Frontal cortex (tissue), 4 donors: ENCODE data around the gene VPS45. TPM values are rescaled to one million over a fixed set of nuclear protein-coding genes. Genes with fewer than 3 reads are reported as not detected.

Source experiments
- DNase-seq, 2 donors: peaks; one replicate each; pipeline ENCODE4 v3.0.0; 2012; ENCODE audit warnings: low spot score in 2 of 2
- FAIRE-seq: peaks from 2 replicates; lab custom pipeline; 2012; peaks lifted over from hg19 to GRCh38; lab: Jason Lieb, UNC
- total RNA-seq: library from RNA; depleted of rRNA; stranded (reverse); fragments of >200 nt; gene quantifications from one replicate; pipeline ENCODE4 v1.2.3, GENCODE V29; 2014
- donor health status: control.
- donor health status: control.
- donor health status: control.

Gene VPS45
- total RNA-seq, 1 donor from 2014 or later: 70.1 TPM

DNA sequence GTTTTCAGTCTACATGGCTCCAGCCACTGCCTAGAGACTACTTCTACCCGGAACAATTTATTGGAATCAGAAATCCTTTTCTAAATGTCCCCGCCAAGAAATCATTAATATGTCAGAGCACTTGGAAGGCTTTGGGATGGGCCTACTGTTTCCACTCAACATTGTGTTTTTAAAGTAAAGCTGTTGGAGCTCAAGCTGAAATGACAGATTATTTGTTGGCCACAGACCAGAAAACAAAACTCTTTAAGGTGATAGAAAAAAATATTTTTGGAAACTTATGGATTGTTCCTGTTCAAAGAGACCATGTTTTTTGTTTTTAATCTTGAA, 496 bp downstream of the VPS45 start:
- no peak for DNase-seq
- FAIRE-seq: no peak

DNA sequence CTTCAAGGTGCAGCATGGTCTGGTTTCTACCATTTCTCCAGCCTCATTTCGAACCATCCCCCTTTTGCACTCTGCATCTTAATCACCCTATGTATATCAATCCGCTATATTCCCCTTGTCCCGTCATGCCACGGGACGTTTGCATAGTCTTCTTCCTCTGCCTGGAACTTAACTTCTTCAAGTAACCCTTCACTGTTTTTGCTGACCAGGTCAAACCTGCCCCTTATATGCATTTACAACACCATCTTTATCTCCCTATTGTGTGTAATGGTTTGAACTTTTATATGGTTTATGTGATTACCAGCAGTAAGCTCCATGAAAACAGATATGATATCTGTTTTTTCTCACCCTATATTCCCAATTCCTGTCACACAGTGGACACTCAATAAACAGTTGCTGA, 2.3 kb downstream of the VPS45 start:
- DNase-seq (no peak), FAIRE-seq (no peak)

DNA sequence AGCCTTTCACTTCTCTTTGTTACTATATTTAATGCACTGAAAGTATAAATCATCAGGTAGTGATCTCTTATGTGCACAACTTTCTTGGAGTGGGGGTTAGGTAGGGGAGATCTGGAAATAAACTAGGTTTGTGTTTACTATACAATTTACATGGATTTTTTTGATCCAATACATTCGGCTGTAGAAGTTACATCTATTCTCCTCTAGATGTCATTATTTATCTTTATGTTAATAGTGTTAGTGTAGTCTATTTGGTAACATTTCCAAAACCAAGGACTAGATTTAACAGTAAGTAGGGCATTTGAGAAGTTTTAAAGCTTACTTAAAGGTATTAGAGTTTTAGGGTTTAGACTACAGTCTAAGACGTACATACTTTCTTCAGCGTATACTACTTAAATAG, 5.4 kb downstream of the VPS45 start:
- FAIRE-seq (no peak), DNase-seq (peak in 1 of 2 donors; percentile 23)

DNA sequence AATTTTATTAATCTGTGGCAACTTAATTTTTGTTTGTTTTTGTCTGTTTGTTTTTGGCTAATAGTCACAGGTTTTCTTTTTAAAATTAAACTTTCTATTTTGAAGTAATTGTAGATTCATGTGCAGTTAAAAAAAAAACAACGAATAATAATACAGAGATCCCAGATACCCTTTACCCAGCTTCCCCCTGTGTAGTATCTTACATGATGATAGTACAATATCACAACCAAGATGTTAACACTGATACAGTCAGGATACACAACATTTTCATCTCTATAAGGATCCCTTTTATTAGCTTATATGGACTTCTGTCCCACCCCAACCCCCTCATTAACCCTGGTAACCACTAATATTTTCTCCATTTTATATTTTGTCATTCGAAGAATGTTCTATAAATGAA, 5.9 kb downstream of the VPS45 start:
- DNase-seq (no peak), FAIRE-seq (no peak)

DNA sequence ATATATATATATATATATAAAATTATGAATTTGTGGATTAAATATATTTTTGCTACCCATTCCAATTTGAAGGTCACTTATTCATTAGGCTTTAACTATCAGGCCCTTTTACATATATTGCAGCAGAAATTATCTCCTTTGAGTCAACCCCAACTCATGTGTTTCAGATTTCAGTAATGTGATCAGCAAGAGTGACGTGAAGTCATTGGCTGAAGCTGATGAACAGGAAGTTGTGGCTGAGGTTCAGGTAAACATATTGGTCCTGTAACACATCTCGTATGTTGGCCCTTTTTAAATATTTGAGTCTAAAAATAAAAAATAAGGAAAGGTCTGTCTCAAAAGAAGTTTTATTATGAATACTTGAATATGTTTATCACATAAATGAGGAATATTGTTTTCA, 8.5 kb downstream of the VPS45 start:
- FAIRE-seq (no peak), DNase-seq (no peak)

DNA sequence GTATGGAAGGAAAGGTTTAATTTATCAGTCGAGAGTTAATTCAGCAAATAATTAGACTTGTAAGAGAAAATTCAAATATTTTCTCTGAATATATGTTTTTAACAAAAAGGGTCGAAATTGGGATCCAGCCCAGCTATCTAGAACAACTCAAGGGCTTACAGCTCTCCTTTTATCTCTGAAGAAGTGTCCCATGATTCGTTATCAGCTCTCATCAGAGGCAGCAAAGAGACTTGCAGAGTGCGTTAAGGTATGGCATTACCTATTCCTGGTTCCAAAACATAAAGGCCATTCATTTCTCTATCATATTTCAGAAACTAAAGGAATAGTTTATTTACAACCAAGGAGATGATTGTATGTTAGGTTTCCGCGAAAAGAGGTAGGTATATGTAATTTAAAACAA, 9.4 kb downstream of the VPS45 start:
- FAIRE-seq (no peak), DNase-seq (no peak)

DNA sequence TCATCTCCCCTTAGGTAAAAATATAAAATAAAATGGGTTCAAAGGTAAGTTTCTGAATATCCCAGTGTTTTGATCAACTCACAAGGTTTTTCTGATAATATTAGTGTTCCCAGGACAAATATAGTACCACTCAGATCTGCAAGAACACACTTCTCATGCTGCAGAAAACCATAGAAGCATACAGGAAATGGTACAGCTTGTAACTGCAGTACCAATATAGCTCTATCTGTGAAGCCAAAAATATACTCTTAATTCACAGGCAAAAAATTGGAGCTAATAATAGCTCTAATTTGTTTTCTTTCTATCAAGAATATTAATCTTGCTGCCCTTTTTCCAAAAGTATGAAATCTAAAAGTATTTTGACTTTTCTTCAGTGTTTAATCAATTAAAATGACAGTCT, 13.2 kb downstream of the VPS45 start:
- DNase-seq (no peak), FAIRE-seq (no peak)

DNA sequence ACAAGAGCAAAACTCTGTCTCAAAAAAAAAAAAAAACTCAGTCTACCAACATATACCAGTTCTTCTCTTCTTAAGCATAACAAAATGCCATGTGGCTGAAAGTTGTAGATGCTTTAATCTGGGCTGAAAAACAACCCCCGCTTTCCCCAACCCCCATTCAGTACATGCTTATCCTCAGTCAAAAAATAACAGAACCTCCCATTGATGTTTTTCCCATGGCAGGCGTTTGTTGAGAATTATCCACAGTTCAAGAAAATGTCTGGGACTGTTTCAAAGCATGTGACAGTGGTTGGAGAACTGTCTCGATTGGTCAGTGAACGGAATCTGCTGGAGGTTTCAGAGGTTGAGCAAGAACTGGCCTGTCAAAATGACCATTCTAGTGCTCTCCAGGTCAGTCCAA, 14.9 kb downstream of the VPS45 start:
- FAIRE-seq: no peak
- no peak for DNase-seq

DNA sequence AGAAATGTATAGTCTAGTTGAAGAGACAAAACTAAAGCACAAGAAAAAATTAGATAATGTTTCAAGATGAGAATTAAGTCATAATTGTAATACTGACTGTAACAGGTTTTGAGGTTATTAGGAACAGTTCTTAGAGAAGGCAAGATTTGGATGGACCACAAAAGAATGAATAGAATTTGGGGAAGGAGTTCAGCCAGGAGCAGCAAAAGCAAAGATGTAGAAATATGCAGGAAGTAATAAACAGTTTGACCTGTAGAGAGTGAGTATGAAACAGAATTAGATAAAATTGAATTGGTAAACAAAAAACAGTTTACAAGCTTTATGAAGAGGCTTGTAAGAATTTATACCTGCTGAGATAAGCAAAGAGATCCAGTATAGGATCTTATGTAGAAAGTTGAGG, 16.3 kb downstream of the VPS45 start:
- FAIRE-seq: no peak
- no peak for DNase-seq

DNA sequence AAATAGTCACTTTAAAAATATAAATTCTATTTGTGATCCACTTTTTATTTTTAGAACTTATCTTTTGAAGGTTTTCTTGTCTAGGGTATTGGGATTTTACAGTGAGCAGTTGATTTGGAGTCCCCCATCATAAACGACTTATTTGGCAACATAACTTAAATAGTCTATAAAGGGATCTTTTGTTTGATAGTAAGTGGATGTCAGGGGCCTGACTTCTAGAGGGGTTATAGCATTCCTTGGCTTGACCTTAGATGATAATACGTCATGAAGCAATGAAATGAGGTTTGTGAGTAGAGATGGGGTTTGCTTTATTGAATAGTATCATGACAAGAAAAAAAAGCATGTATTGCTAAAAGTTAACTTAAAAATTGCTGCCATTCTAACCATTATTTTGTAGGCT, 17.8 kb downstream of the VPS45 start:
- DNase-seq (no peak), FAIRE-seq (no peak)

DNA sequence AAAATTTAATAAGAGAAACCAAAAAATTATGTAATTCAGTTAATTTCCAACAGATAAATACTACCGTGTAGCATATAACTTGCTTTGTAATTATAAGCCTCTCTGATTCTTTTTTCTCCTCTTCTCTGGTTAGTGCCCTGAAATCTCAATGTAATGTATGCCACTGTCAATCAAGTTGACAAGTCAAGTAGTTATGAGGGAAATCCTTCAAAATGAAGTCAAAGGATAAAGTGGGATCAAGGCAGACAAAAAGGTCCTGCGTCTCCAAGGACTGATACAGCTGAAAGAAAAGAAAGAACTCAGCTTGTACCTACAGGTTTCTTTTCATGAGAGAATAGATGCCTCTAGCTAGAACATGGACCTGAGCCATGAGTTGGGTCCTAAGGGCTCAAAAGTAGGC, 19.8 kb downstream of the VPS45 start:
- no peak for FAIRE-seq
- no peak for DNase-seq

DNA sequence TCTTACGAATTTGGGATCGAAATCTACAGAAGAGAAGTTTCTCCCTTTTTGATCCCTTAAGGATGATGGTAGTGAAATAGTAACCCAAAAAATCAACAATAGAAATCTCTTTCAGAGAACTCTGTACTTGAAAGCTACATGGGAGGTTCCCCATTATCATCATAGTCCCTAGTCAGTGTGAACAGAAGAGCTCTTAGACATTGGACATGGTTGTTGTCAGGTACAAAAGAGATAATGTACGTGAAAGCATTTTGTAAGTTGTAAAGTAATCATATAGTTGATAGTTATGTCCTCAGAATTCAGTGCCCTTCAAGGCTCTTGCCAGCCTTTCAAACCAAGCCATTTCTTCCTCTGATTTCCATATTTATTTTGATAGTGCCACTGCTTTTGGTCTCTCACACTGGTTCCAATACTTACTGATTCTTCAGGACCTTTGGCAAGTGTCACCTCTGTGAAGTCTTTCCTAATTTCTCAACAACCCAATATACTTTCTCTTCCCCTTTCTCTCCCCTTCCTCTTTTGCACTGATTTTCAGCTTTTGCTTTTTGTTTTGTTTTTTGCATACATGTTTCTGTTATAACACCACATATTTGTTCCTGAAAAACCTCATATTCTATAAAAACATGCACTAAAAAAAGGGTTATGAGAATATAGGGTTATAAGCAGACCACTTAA, 22.4 kb downstream of the VPS45 start:
- no peak for FAIRE-seq

DNA sequence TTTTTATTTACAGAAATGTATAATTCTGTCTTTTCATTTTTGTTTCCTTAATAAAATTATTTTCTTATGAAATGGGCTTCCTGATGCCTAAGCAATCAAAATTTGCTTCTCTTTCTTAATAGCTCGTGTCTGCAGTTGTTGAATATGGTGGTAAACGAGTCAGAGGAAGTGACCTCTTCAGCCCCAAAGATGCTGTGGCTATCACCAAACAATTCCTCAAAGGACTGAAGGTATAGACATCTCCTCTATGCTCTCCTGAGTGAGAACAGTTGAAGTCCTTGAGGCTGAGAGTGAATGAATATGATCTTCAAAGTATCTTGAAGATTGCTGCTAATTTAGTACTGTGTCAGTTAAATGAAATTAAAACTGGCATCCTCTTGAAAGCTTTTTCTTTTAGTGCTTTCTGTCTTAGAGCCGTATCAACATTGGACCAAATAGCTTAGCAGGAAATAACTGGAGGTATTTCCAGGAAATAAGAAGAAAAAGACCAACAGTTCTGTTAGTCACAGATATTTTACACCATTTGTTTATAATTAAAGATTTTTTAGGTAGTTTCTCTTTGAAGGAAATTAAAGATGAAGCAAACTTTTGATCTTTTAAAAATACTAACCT, 24.7 kb downstream of the VPS45 start:
- FAIRE-seq: no peak
- no peak for DNase-seq

More for the DNA sequence above, 22.4 kb downstream of the VPS45 start:
- no peak for DNase-seq

DNA sequence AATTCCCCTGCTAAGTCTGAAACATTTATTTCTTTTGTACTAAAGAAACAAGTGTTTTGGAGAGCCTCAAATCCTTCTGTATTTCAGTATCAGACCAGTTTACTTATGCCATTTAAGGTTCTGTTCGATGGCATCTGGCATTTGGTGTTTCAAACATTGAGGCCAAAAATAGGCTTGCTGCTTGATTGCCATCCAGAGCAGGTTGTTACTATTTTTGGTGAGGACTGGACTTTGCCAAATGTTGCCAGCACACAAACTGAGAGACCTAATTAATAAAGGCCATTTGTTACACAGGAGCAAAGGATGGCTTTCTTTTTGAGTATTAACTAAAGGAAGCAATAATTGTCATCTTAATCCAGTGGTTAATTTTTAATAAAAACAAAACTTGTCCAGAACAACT, 26.2 kb downstream of the VPS45 start:
- DNase-seq (peak in 1 of 2 donors; percentile 13), FAIRE-seq (no peak)

DNA sequence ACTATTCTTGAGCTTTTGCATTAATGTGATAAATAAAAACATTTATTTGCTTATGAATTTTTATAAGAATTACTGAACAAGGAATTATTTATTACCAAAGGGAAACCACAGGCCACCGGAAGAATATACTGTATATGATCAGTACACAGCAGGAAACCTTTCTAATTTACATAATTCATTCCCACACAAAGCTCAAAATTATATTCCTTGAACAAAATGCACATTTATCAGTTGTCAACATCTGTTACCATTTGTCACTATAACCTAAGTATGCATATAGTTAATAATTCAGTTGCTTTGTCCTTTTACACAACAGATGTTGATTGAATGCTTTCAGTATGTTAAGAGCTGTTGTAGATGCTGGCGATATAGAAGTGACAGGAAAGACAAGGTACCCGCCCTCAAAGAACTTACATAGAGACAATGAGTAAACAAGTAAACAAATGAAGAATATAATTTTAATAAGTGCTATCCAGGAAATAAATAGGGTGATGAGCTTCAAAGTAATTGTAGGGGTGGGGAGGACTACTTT, 27.2 kb downstream of the VPS45 start:
- DNase-seq: no peak

DNA sequence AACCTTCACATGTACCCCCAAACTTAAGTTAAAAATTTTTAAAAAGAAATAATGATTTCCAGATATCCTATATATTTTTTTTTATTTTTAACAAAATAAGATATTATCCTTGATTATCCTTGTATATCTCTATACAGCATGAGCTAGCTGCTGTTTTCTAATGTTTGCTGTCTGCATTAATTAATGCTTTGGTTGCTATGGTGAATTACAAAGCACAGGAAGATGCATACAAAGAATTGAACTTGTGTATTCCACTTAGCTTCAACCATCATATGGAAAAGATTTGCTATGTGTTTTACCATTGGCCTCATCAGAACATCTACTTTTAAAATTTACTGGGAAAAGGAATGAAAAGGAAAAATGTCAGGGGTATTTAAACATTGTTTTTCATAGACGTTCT, 35.4 kb downstream of the VPS45 start:
- FAIRE-seq (no peak), DNase-seq (no peak)

More for the DNA sequence above, 27.2 kb downstream of the VPS45 start:
- FAIRE-seq: no peak

DNA sequence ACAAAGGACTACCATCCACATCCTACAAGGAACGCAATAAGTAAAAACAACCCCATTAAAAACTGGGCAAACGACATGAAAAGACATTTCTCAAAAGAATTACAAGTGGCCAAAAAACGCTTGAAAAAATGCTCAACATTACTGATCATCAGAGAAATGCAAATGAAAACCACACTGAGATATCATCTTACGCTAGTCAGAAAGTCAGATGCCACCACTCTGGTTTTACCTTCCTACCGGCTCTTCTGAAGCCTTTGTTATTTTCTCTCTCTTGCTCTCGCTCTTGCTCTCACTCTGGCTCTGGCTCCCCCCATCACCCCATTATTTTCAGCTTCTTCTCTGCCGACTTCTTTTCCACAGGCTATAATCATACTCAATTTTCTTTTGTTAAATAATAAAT, 38.8 kb downstream of the VPS45 start:
- no peak for DNase-seq

DNA sequence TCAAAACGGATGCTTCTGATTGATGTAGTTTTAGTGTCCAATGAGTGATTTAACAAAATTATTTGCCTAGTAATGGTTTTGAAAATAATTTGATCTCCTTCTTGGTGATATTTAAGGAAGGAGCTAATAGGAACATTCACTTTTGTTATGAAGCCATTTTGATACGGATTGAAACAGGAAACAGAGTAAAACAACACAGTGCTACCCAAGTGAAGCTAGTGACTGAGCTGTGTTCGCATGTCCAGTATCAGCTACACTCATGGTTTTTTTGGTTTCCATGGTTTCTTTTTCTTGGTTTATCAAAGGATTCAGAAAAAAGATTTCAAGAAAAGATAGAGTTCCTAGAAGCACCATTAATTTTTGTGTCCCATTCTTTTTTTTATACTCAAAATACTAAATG, 42.0 kb downstream of the VPS45 start:
- DNase-seq: no peak
- no peak for FAIRE-seq

More for the DNA sequence above, 38.8 kb downstream of the VPS45 start:
- FAIRE-seq: no peak

DNA sequence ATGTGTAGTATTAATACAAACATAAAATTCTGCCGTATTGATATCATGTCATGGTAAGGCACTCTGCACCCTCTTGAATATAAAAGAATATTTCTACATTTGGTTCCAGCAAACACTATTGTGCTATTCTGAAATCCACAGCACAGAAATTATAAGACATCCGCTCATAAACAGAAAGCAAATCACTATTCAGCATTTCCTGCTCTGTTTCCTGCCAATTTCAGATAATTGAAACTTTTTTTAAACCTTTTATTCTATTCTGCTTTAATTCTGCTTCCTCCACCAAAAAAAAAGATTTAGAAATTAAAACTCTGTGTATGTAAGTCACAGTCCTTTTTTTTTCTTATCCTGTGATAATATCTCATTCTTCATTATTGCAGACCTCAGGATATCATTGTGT, 42.5 kb downstream of the VPS45 start:
- FAIRE-seq (no peak), DNase-seq (no peak)

DNA sequence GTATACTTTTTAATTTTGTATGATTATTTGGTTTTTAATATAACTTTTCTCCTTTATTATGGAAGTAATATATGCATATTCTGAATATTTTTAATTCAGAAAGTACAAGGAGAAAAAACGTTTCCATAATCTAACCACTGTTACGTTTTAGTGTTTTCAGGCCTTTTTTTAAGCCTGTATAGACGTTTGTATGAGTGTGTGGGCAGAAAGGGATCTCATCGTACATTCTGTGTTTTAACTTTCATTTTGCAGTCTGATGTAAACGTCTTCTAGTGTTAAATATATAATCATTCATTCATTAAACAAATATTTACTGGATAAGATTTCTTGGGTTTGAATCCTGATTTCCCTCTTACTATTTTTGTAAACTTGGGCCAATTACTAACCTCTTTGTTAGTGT, 44.1 kb downstream of the VPS45 start:
- DNase-seq: no peak
- no peak for FAIRE-seq

DNA sequence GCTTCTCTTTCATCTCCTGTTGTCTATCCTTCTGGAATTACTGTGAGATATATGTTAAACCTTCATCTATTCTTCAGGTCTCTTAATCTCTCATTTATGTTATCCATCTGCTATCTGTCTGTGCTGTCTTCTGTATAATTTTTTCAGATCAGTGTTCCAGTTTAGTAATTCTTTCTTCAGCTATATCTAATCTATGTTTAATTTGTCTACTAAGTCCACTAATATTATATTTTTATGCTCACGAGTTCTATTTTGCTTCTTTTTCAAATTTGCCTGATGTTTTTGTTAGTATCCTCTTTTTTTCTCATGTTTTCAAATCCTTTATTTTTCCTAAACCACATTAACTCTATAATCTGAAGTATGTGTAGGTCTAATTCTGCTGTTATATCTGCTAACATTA, 47.5 kb downstream of the VPS45 start:
- DNase-seq (no peak), FAIRE-seq (no peak)

DNA sequence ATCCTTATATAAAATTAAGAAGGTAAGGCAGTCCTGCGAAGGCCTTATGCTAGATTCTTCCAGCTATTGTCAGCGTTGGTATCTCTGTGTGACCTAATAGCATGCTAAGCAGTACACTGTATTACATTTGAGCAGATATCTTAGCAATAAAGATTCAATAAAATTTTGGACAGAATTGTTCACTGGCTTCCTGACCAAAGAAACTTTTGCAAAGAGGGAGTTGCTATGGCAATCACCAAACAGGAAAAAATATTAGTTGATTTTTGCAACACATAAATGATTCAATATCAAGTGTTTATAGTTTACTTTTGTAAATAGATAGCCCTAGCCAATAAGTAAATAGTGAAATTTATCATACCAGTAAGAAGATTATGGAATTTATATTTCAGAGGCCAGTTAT, 51.1 kb downstream of the VPS45 start:
- FAIRE-seq (no peak), DNase-seq (no peak)
